ENCODE measurements around the gene HCN1.
A peak's percentile ranks its signal among the peaks of the same experiment; 100 is the strongest.
"Not testable (repeated sequence)": the region's sequence is repeated elsewhere in the genome, so short reads cannot be mapped to it uniquely, and the experiment has no call there.

Gene HCN1

DNA sequence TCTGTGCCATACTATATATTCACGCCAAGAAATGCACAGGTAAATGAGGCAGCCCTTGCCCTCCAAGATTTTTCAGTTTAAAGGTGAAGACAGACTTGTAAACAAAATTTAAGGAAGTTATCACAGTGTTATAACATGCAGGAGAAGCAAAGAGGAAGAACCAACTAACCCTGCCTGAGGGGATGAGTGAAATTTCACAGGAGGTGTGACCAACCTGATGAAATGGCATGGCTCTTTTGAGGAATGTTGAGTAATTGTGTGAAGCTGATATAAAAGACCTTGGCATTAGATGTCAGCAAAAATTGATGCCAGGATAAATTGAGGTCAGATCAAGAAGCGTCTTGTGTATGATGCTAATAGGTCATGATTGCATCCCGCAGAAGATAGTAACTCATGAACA, 86.5 kb downstream of the HCN1 start:
- DNase-seq: no peak

DNA sequence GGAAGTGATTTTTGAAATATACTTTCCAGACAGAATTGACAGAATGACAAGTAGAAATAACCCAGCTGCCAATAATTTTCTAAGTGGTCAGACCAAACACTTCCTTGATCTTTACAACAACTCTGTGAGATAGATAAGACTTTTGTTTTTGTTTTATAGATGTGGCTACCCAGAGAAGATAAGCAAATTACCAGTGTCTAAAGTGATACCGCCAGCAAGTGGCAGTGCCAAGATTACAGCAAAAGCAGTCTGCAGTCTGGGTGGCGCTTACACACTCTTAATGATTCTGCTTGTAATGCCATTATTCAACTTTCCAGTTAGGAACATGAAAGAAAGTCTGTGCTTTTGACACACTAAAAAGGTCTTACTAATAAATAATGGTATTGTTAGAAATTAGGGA, 92.1 kb downstream of the HCN1 start:
- no peak for DNase-seq

DNA sequence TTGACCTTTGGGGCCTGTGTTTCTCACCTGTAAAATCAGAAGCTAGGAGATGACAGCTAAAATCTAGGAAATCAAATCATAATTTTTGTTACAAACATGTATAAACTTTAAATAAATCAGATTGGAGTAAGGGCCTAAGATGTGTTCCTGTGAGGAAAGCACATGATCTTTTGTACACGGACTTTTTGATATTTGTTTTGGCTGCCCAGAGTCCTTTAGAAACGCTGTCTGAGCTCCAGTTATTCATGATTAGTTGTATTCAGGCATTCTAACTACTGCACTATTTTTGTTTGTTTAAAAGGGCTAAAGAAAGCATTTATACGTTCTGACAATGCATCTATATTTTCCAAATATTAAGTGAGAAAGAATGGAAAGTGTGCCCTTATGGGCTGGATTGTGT, 94.8 kb downstream of the HCN1 start:
- DNase-seq: no peak

DNA sequence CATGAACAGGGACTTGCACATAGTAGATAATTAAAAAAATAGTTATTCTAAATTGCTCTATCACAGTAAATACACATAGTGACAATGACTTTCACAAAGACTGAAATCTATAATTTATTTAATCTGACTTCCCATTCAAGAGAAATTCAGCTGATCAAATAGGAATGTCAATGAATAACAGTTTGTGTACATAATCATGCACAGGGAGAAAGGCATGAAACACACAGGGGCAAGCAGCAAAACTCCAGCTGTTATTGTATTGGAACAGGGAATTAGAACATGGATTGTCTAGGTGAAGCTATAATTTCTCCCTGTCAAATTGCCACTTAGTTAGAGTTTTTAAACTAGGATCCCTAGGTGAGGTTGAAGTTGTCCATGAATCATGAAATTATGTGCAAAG, 99.9 kb downstream of the HCN1 start:
- DNase-seq: no peak

DNA sequence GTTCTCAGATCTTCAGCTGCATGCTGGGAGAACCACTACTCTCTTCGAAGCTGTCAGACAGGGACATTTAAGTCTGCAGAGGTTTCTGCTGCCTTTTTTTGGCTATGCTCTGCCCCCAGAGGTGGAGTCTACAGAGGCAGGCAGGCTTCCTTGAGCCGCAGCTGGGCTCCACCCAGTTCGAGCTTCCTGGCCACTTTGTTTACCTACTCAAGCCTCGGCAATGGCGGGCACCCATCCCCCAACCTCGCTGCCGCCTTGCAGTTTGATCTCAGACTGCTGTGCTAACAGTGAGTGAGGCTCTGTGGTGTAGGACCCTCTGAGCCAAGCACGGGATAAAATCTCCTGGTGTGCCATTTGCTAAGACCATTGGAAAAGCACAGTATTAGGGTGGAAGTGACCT, 110.2 kb downstream of the HCN1 start:
- not testable (repeated sequence) for DNase-seq

DNA sequence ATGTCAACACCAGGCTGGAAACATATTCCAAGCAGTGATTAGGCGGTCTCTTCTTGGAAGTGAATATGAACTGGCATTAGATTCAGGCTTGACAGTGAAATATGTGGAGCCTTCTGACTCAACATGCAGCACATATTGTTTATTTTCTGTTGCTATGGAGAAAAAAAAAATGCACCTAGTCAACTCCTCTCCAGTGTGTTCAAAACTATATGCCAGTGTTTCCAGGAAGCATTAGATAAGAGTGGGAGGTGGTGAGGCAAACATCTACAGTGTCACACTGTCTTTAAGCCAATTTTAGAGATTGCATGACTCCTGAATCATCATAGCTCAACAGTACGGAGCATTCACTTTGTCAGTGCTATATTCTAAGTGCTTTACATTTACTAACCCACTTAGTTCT, 117.9 kb downstream of the HCN1 start:
- DNase-seq: no peak

DNA sequence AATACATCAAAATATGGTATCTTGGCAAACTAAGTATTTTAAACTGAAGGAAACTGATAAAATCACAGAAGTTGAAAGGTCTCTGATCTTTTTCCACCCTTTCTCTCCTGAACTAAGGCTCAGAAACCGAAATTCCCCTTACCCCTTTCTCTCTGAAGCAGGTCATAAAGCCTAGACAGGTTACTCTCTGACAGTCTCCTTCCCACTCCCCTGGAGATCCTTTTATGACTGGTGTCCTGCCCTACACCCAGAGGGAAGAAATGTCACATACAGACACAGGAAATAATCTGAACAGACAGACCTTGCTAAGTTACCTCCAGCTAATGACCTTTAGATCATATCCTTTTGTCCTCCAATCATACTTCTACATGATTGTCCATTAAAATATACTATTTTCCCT, 127.4 kb downstream of the HCN1 start:
- no peak for DNase-seq

DNA sequence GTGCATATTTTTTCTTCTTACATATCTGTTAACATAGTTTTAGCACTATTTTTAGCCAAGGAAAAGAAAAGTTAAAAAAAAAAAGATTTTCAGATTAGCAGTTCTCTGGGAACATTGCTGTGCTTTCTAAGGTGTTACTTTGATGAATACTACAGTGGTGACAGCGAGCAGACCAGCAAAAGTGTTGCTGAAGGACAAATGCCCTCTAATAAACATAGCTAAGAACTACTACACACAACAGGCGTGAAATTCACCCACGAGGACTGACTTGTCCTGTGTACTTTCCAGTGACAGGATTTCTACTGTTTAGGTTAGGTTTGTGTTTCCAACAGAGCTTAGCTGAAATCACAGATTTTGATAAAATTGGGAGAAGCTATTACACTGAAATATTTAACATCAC, 153.8 kb downstream of the HCN1 start:
- no peak for DNase-seq

DNA sequence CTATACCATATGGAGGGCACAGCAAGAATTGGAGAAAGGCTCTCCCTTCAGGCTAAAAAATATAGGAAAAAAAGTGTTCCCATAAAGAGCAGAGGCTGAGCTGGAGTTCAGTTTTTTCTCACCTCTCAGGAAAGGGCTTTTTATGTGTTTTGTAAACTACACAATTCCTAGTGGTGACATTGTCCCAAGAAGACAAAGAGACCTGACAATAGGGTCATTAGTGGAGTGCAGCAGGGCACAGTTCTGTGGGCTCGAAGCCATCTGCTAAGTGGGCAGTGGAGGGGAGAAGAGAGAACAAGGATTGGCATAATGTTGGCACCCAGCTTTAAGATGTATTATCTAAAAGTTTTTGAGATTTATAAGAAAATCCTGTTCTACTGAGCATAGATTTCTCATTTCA, 162.5 kb downstream of the HCN1 start:
- DNase-seq: no peak

DNA sequence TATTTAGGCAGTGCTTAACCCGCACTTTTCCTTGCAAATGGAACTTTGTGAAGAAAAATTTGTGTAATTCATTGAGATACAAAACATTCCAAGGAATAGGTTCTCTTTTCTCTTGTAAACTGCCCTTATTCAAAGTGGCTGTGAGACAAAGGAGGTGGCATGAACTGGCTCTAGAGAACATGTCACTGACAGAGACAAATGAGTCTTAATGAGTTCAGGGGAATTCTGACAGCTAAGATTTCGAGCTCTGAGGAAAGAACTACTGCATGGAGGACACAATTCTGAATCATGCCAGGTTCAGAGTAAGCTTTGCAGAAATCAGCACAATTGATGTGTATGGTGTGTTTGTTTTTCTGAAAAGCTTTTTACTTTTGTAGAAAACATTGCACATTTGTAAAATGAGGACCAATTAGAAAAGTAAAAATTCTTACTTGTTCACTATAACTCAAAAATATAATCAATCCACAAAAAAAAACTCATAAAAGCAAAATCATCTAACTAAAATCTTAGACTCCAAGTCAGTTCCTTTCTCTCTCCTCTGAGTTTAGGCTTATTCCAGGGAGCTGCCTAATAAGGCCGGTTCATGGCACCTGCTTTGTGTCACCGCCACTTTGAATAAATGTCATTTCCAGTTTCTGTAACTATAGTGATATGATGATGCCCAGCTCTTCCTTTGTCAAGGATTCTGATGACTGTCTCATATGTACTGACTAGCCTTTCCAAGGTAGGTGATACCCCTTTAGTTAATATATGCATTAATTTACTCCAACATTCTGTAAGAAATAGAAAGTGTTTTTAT, 163.2 kb downstream of the HCN1 start:
- DNase-seq: no peak

DNA sequence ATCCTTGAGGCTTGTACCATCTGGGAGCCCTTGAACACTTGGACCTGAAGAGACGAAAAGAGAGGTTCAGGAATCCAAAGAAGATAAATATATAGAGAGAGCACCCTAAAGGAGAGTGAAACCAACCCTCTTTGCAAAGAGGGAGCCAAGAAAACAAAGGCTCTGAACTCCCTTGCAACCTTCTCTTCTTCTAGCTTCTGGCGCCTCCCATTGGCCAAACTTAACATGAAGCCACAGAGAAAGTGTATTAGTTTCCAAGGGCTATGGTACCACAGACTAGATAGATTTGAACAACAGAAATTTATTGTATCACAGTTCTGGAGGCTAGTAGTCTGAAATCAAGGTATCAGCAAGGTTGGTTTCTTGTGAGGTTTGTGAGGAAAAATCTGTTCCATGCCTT, 175.1 kb downstream of the HCN1 start:
- DNase-seq: peak; percentile 51 to 68

DNA sequence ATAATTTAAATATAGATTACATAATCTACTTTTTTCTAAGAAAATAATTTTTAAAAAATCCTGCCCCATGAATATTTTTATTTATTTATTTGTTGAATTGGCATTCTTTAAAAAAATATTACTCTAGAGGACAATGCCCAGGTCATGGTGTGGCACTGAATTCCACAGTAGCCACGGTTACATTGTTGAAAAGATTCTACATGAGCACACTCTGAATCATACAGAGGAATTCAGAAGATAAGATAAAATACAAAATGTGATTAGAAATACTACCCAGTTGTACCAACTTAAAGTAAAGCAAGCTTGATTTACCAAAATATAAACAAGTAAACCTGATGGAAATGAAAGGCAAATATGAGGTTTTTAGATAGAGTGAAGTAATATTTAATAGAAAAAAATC, 183.7 kb downstream of the HCN1 start:
- DNase-seq: no peak

DNA sequence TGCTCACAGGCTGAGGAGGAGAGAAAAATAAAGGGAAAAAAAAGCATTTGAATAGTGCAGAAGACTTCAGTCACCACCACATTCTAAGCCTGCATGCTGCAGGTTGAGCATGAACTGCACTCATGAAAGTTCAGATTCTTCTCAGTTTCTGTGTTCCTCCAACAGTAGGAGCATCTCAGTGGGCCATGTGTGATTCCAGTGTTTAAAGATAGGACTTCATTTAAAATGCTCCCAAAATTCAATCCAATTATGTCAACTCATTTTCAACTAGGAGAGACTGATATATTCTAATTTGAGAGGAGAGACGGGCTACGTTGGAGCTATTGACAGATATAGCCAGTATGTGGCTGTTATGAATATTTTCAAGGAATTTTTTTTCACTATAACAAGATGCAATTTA, 186.8 kb downstream of the HCN1 start:
- no peak for DNase-seq

DNA sequence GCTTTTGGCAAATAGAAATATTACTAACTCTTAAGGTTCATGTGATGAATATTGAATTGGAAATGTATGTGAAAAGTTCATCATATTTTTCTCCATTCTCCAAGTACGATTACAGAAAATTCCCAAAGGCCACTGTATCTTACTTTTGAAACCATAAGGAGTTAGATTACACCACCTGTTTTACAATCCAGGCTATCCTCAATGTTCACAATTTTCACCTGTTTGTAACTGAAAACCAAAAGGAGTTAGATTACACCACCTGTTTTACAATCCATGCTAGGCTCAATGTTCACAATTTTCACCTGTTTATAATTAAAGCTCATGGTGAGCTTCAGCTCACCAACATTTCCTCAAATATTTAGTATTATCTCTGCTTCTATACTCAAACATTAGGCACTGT, 188.0 kb downstream of the HCN1 start:
- DNase-seq: no peak

DNA sequence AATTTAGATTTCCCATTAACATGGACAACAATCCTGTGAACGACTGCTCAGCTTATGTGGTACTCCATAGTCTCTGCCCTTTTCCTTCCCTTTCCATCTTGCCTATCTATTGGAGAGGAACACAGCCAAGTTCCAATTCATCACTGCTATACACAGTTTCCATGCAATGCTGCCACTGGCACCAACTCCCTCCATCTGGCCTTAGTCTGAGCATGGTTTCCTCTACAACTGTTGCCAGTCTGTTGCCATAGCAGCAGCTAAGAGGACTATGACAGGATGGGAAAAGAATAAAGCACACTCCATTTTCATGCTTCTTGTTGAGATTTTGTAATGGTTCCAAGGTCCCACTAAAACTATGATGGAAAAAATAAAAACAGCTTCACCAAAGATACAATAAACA, 189.0 kb downstream of the HCN1 start:
- peak in 1 of 2 experiments; percentile 7 for DNase-seq

DNA sequence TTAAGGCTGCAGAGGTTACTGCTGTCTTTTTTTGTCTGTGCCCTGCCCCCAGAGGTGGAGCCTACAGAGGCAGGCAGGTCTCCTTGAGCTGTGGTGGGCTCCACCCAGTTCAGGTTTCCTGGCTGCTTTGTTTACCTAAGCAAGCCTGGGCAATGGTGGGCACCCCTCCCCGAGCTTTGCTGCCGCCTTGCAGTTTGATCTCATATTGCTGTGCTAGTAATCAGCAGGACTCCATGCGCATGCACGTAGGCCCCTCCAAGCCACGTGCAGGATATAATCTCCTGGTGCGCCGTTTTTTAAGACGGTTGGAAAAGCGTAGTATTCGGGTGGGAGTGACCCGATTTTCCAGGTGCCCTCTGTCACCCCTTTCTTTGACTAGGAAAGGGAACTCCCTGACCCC, 197.2 kb downstream of the HCN1 start:
- not testable (repeated sequence) for DNase-seq

DNA sequence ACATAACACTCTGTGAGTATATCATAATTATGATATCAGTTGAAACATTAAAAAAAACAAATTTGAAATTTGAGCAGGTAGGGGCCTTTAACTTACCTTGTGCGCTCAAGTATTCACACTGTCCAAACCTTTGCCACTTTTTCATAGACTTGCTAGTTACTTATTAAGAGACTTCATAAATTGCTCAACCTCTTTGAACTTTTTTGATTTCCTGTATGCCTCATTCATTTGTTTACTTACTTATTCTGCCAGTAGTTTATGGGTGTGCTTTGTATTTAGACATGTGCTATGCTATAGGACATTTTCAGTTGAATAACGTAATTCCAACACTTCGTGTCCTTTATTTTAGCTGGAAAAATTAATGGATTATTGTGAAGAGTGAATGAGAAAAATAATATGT, 204.8 kb downstream of the HCN1 start:
- DNase-seq: no peak

DNA sequence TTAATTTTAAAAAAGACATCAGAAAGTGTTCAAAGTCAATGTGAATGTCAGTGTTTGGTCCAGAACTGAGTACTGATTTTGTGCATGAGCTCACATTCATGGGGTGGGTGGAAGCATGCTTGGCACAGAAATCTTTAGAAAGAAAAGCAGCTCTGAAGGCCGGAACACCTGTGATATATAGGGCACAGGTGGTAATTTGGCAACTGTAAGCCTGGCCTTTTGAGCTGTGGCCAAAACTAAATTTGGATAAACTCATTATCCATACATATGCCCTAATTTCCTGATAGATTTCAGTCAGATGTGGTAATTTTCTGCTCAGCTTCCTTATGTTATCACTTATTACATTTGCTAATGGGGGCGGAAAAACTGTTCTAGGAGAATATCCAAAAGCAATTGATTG, 211.4 kb downstream of the HCN1 start:
- DNase-seq: no peak

DNA sequence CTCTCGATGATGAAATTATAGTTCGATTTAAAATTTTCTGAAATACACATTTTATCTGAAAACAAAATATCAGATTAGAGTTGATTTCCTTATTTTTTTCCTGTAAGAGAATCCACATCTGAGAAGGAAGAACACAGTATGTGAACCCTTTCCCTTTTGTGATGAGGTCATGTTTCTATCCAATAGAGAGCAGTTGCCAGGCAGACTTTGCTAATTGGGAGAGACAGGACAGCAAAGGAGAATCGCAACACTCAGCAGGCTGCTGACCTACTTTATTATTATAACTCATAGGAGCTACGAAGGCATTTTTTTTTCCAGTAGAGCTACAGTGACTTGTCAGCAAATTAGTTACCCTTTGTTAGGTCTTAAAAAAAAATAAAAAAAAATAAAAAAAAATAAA, 242.1 kb downstream of the HCN1 start:
- DNase-seq: peak; percentile 68 to 77

DNA sequence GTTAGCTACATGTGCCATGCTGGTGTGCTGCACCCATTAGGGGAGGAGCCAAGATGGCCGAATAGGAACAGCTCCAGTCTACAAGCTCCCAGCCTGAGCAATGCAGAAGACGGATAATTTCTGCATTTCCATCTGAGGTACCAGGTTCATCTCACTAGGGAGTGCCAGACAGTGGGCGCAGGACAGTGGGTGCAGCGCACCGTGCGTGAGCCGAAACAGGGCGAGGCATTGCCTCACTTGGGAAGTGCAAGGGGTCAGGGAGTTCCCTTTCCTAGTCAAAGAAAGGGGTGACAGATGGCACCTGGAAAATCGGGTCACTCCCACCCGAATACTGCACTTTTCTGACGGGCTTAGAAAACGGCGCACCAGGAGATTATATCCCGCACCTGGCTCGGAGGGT, 251.3 kb downstream of the HCN1 start:
- DNase-seq: not testable (repeated sequence)

DNA sequence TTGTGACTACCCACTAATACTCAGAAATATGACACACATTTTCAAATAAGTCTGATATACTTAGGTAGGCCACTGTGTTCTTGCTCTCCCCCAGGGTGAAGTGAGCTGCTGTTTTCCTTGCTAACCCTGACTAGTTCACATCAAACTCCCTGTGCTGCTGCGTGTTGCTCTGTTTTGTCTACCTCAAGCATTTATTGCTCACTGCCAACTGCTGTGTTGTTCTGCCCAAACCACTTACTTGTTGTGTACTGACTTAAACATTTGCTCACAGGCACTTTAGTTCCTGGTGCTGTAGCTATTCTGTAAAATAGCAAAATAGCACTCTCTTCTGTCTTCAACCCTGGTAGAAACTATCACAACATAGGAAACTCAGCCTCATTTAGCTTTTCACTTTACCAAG, 255.7 kb downstream of the HCN1 start:
- DNase-seq: no peak

DNA sequence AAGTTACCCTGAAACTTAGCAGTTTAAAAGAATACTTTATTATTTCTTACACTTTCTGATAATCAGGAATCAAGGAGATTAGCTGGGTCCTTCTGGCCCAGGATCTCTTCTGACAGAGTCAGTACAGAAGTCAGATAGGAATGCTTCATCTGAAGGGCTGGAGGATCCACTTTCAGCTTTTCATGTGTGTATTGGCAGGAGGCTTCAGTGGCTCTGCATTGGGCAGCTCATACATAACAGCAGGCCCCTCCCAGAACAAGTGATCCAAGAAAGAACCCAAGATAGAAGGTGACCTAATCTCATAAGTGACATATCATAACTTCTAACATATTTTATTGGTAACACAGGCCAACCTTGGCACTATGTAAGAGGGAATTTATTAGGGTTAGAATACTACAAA, 258.4 kb downstream of the HCN1 start:
- DNase-seq: no peak

DNA sequence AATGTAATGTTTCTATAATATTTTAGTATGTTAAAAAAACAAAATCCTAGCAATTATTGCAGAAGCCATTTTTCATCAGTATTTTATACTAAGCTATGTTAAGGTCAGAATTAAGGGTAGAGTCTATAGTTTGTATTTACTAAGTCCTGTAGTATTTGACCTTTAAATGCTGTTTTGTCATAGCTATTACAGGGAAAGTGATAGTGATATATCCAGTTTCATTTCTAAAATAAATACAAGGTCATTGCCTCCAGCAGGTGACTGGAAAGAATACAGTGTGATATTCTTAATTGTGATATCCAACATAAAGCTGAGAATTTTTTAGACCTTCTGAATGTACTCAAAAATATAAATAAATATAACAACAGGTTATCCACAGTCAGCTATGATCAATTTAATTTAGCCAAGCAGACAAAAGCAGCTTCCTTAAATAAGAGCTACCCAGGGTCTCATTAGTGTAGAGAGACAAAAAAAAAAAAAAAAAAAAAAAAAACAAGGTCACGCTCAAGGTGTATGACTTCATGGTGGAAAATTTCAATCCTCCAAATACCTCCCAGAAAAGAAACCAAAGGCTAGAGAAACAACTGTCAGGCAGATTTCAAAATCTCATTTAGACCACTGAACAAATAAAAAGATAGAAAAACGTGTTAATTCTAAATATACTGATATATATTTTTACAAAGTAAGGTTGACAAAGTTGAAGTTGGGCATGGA, 278.7 kb downstream of the HCN1 start:
- no peak for DNase-seq
